Transverse colon (tissue), 3 donors: ENCODE data around the gene MOGAT3.

Experiments used
- CTCF ChIP-seq, 5 experiments: fragments of 200-600 bp in 3 of 5; fragments of 450-650 bp in 2 of 5; sonication (generic) in 3 of 5; IDR thresholded peaks; 1 replicate in 2 of 5; 2 replicates in 3 of 5; pipeline ENCODE4 v1.5.1; 2016 to 2017; ENCODE audit warnings: antibody characterized with exemption in 5 of 5, inconsistent platforms in 3 of 5, mild to moderate bottlenecking in 2 of 5, moderate library complexity in 1 of 5
- EP300 ChIP-seq: sonication (generic); formaldehyde crosslinking; IDR thresholded peaks from one replicate; pipeline ENCODE4 v1.6.1; 2017; ENCODE audit warnings: antibody characterized with exemption, low read depth
- POLR2A ChIP-seq: fragments of 450-650 bp; IDR thresholded peaks from one replicate; pipeline ENCODE4 v1.6.1; 2016; ENCODE audit warnings: antibody characterized with exemption, mild to moderate bottlenecking, moderate library complexity

- TF ChIP-seq EP300 (no peak), POLR2A (no peak), CTCF (IDR thresholded peaks at IDR 0.05) (no peak)
Measured at GRCh38 chr7:101208794-101209193, 8.0 kb upstream of the MOGAT3 start.
